HCT116 (cell line): ENCODE results near the gene SUSD4. TPM values are rescaled to one million over a fixed set of nuclear protein-coding genes. Genes with fewer than 3 reads are reported as not detected.

ENCODE experiments used
- ATAC-seq: fragments of 200-7000 bp; cut with Tn5 transposase; 2 replicates; pipeline ENCODE4 v1.9.1; 2020; ENCODE audit warnings: mild to moderate bottlenecking, moderate library complexity
- BruUV-seq: library from RNA; stranded (reverse); fragments of 400-500 nt; replicated peaks from 2 replicates; lab custom pipeline; 2021; lab: Mats Ljungman, UMichigan
- CTCF ChIA-PET: fragments of 300-600 bp; sonication (Branson Sonifier 250); formaldehyde crosslinking; loops from one replicate; lab custom pipeline; 2021; ENCODE audit warnings: antibody characterized with exemption; lab: Charles Lee
- POLR2A ChIA-PET: fragments of 300-600, 350-600 bp; sonication (Branson Sonifier 250); formaldehyde crosslinking; loops from one replicate; lab custom pipeline; 2021; ENCODE audit warnings: antibody characterized with exemption; lab: Charles Lee
- RAD21 ChIA-PET, 2 experiments: fragments of 300-600 bp; sonication (Branson Sonifier 250); formaldehyde crosslinking; loops; one replicate each; lab custom pipeline; 2023; ENCODE audit warnings: low total read pairs in 2 of 2; ENCODE audit not compliant: uncharacterized antibody in 2 of 2, unreplicated experiment in 2 of 2, low non-redundant PET in 1 of 2; lab: Charles Lee
- DNase-seq: peaks from one replicate; pipeline ENCODE4 v3.0.0-alpha.2; 2010; ENCODE audit warnings: low read depth, low spot score
- H2AFZ ChIP-seq: fragments of 200-600 bp; shearing (Covaris generic), sonication (generic); 2 replicates; pipeline ENCODE4 v1.6.1; 2017; ENCODE audit warnings: low read depth, mixed run types, mixed read lengths, antibody characterized with exemption, low read length; ENCODE audit not compliant: poor library complexity, severe bottlenecking
- H3K27ac ChIP-seq: 2 replicates; pipeline ENCODE4 v1.5.1; 2012; ENCODE audit warnings: low read depth, low read length
- H3K27me3 ChIP-seq: fragments of 200-600 bp; sonication (generic); 2 replicates; pipeline ENCODE4 v1.6.1; 2016; ENCODE audit warnings: mixed run types, low read length, mixed read lengths; ENCODE audit not compliant: insufficient read depth
- H3K36me3 ChIP-seq, 2 experiments: fragments of 200-500 bp in 1 of 2; fragments of 200-600 bp in 1 of 2; sonication (Bioruptor generic) in 1 of 2; sonication (generic) in 1 of 2; 2 replicates each; pipeline versions ENCODE4 v1.5.1 to v1.6.1; 2014 to 2016; ENCODE audit warnings: low read length in 2 of 2, inconsistent platforms in 1 of 2, mixed read lengths in 1 of 2, mixed run types in 1 of 2; ENCODE audit not compliant: insufficient read depth in 2 of 2, control insufficient read depth in 1 of 2
- H3K4me1 ChIP-seq, 2 experiments: fragments of 200-600 bp in 1 of 2; sonication (generic) in 1 of 2; 2 replicates each; pipeline versions ENCODE4 v1.5.1 to v1.6.1; 2012 to 2017; ENCODE audit warnings: low read length in 2 of 2, inconsistent platforms in 1 of 2, mild to moderate bottlenecking in 1 of 2, mixed read lengths in 1 of 2, mixed run types in 1 of 2, moderate library complexity in 1 of 2; ENCODE audit not compliant: insufficient read depth in 2 of 2, control insufficient read depth in 1 of 2
- H3K4me2 ChIP-seq: fragments of 200-600 bp; sonication (generic); 2 replicates; pipeline ENCODE4 v1.6.1; 2017; ENCODE audit warnings: mixed run types, low read length, mixed read lengths
- H3K4me3 ChIP-seq, 2 experiments: fragments of 200-600 bp in 1 of 2; sonication (generic) in 1 of 2; replicated peaks in 1 of 2; 2 replicates each; pipeline ENCODE4 v1.5.1; 2011 to 2016; ENCODE audit warnings: low read length in 2 of 2, control low read depth in 1 of 2, low read depth in 1 of 2, mild to moderate bottlenecking in 1 of 2, mixed read lengths in 1 of 2, mixed run types in 1 of 2
- H3K79me2 ChIP-seq: fragments of 200-600 bp; sonication (generic); 2 replicates; pipeline ENCODE4 v1.6.1; 2017; ENCODE audit warnings: mild to moderate bottlenecking, mixed run types, low read length, moderate library complexity, mixed read lengths; ENCODE audit not compliant: insufficient read depth
- H3K9ac ChIP-seq: fragments of 200-600 bp; sonication (generic); 2 replicates; pipeline ENCODE4 v1.6.1; 2016; ENCODE audit warnings: low read length, mixed read lengths
- H3K9me2 ChIP-seq: fragments of 200-600 bp; sonication (generic), shearing (Covaris generic); 2 replicates; pipeline ENCODE4 v1.6.1; 2017; ENCODE audit warnings: mixed run types, mild to moderate bottlenecking, moderate library complexity; ENCODE audit not compliant: insufficient read depth
- H3K9me3 ChIP-seq, 2 experiments: fragments of 200-500 bp in 1 of 2; fragments of 200-600 bp in 1 of 2; sonication (Bioruptor generic) in 1 of 2; sonication (generic) in 1 of 2; 2 replicates each; pipeline ENCODE4 v1.6.1; 2014 to 2017; ENCODE audit warnings: low read length in 2 of 2, mixed read lengths in 2 of 2, inconsistent platforms in 1 of 2, low read depth in 1 of 2, mild to moderate bottlenecking in 1 of 2, mixed run types in 1 of 2, moderate library complexity in 1 of 2; ENCODE audit not compliant: control insufficient read depth in 1 of 2, insufficient read depth in 1 of 2
- H4K20me1 ChIP-seq: fragments of 200-600 bp; sonication (generic), shearing (Covaris generic); 2 replicates; pipeline ENCODE4 v1.6.1; 2017; ENCODE audit warnings: mixed run types, mild to moderate bottlenecking, moderate library complexity; ENCODE audit not compliant: insufficient read depth
- CBX3 ChIP-seq: IDR thresholded peaks from 2 replicates; pipeline ENCODE4 v1.6.1; 2012; ENCODE audit warnings: low read depth
- EGR1 ChIP-seq: IDR thresholded peaks from 2 replicates; pipeline ENCODE4 v1.6.1; 2012; ENCODE audit warnings: low read depth
- ELF1 ChIP-seq: IDR thresholded peaks from 2 replicates; pipeline ENCODE4 v1.6.1; 2012; ENCODE audit warnings: low read depth, borderline replicate concordance
- JUND ChIP-seq: IDR thresholded peaks from 2 replicates; pipeline ENCODE4 v1.6.1; 2012
- MAX ChIP-seq: IDR thresholded peaks from 2 replicates; pipeline ENCODE4 v1.6.1; 2012
- POLR2A ChIP-seq: IDR thresholded peaks from 2 replicates; pipeline ENCODE4 v1.7.0; 2011; ENCODE audit warnings: borderline replicate concordance; ENCODE audit not compliant: insufficient read depth, insufficient read length; ENCODE audit errors: extremely low read depth
- POLR2AphosphoS5 ChIP-seq: IDR thresholded peaks from 2 replicates; pipeline ENCODE4 v1.6.1; 2011; ENCODE audit warnings: mild to moderate bottlenecking, low read depth, low read length, moderate library complexity
- RAD21 ChIP-seq: IDR thresholded peaks from 2 replicates; pipeline ENCODE4 v1.6.1; 2012; ENCODE audit warnings: low read depth, mild to moderate bottlenecking
- SIN3A ChIP-seq: IDR thresholded peaks from 2 replicates; pipeline ENCODE4 v1.6.1; 2012; ENCODE audit warnings: low read depth
- intact Hi-C: fragments of 100-400 bp; cut with micrococcal nuclease; formaldehyde crosslinking; loops from 2 replicates; pipeline ENCODE4 v1.10.0; 2022
- total RNA-seq: library from RNA; stranded (reverse); gene quantifications from one replicate; pipeline ENCODE4 v1.2.1, GENCODE V29; 2021; ENCODE audit not compliant: unreplicated experiment
- TF ChIP-seq, protein P1 (sequence below), 3 experiments: fragments of 200-600 bp in 1 of 3; sonication (generic) in 1 of 3; IDR thresholded peaks in 2 of 3; conservative IDR thresholded peaks in 1 of 3; 2 replicates each; pipeline ENCODE4 v1.5.1; 2012 to 2017; ENCODE audit warnings: low read depth in 2 of 3, low read length in 2 of 3, antibody characterized with exemption in 1 of 3, borderline replicate concordance in 1 of 3, control low read depth in 1 of 3, mild to moderate bottlenecking in 1 of 3, mixed read lengths in 1 of 3, mixed run types in 1 of 3, moderate library complexity in 1 of 3; ENCODE audit not compliant: insufficient read depth in 1 of 3

Gene SUSD4
- total RNA-seq, 1 experiment from 2014 or later: 0.59 TPM

GRCh38 chr1:223264983-223265908, 98.7 kb downstream of the SUSD4 start:
- Histone ChIP-seq H3K27me3 (no peaks in the 10 kb centered on the region), H2AFZ (no peak overlapping the region), H3K27ac (no peak overlapping the region), H3K4me1 (no peaks in the 10 kb centered on the region), H3K36me3 (no peaks in the 10 kb centered on the region), H3K79me2 (no peaks in the 10 kb centered on the region), H3K9me2 (no peaks in the 10 kb centered on the region), H3K9ac (no peak overlapping the region), H3K4me2 (no peak overlapping the region), H3K4me3 (no peak overlapping the region), H3K9me3 (no peaks in the 10 kb centered on the region), H4K20me1 (no peaks in the 10 kb centered on the region)
- ATAC-seq (no peak), DNase-seq (no peak)
- ChIA-PET CTCF (no interaction called here), RAD21 (no interaction called here), POLR2A (no interaction called here)
- TF ChIP-seq CBX3 (no peak), ELF1 (no peak), MAX (no peak), JUND (no peak)
- no TSS peak for BruUV-seq
- intact Hi-C loops: no loop called here

- no peak for TF ChIP-seq MAX
- TF ChIP-seq ELF1: no peak
- TF ChIP-seq RAD21: no peak
- TF ChIP-seq POLR2A: no peak
- TF ChIP-seq, protein P1, sequence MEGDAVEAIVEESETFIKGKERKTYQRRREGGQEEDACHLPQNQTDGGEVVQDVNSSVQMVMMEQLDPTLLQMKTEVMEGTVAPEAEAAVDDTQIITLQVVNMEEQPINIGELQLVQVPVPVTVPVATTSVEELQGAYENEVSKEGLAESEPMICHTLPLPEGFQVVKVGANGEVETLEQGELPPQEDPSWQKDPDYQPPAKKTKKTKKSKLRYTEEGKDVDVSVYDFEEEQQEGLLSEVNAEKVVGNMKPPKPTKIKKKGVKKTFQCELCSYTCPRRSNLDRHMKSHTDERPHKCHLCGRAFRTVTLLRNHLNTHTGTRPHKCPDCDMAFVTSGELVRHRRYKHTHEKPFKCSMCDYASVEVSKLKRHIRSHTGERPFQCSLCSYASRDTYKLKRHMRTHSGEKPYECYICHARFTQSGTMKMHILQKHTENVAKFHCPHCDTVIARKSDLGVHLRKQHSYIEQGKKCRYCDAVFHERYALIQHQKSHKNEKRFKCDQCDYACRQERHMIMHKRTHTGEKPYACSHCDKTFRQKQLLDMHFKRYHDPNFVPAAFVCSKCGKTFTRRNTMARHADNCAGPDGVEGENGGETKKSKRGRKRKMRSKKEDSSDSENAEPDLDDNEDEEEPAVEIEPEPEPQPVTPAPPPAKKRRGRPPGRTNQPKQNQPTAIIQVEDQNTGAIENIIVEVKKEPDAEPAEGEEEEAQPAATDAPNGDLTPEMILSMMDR (IDR thresholded peaks at IDR 0.05 in 2 of 3, conservative IDR thresholded peaks at IDR 0.05 in 1 of 3; ENCODE audit: borderline replicate concordance in 1 of 3, insufficient read depth in 1 of 3, low read depth in 2 of 3, low read length in 2 of 3): no peak
- no peak for TF ChIP-seq SIN3A
- TF ChIP-seq POLR2AphosphoS5: no peak
- TF ChIP-seq EGR1: no peak
- TF ChIP-seq, all 23 proteins: peak for 0
- RAD21 ChIA-PET: no interaction called here
- POLR2A ChIA-PET: no interaction called here
- Histone ChIP-seq H3K4me1 (no peaks in the 10 kb centered on the region), H2AFZ (no peak overlapping the region), H3K79me2 (no peaks in the 10 kb centered on the region), H3K4me3 (no peak overlapping the region), H4K20me1 (no peaks in the 10 kb centered on the region), H3K36me3 (no peaks in the 10 kb centered on the region), H3K9ac (no peak overlapping the region), H3K9me3 (no peaks in the 10 kb centered on the region), H3K27ac (no peak overlapping the region), H3K9me2 (no peaks in the 10 kb centered on the region), H3K4me2 (no peak overlapping the region), H3K27me3 (no peaks in the 10 kb centered on the region)
- no peak for ATAC-seq
- DNase-seq: no peak
- CTCF ChIA-PET: no interaction called here
- intact Hi-C loops: no loop called here
- BruUV-seq: no TSS peak
These were observed 99.4 kb downstream of the SUSD4 start for GRCh38 chr1:223264529-223264928.
